ENCODE measurements around the gene COIL. TPM values are rescaled to one million over a fixed set of nuclear protein-coding genes. Genes with fewer than 3 reads are reported as not detected.

The COIL gene
- total RNA-seq, 1 donor from 2014 or later: 4.8 TPM

DNA sequence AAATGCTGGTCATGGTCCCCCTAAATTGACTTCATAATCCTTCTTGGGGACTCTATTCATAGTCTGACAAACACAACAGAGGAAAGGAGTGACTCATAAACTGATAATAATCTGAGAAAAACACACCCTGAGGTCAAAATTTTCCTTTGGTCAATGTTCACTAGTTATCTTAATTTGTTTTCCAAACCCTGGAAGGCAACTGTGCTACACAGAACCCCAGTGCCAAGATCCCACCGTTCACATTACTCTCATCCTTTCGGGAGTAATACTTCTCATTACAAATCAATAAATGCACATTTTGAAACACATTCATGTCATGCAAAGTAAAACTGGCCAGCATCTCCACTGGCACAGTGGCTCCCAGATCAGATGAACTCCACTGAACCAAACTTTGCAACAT, 23.2 kb downstream of the COIL start:
- DNase-seq (ENCODE audit: low spot score in 2 of 2): no peak
- Histone ChIP-seq H3K4me1 (no peaks in the 10 kb centered on the region), H3K27ac (no peak overlapping the region), H3K9me3 (no peaks in the 10 kb centered on the region), H3K4me3 (no peak overlapping the region), H3K36me3 (peaks cover 35 to 62% of the 10 kb centered on the region in 2 donors), H3K27me3 (no peaks in the 10 kb centered on the region)
- intact Hi-C loops (cut with DNase I): no loop called here
- TF ChIP-seq, protein P1, sequence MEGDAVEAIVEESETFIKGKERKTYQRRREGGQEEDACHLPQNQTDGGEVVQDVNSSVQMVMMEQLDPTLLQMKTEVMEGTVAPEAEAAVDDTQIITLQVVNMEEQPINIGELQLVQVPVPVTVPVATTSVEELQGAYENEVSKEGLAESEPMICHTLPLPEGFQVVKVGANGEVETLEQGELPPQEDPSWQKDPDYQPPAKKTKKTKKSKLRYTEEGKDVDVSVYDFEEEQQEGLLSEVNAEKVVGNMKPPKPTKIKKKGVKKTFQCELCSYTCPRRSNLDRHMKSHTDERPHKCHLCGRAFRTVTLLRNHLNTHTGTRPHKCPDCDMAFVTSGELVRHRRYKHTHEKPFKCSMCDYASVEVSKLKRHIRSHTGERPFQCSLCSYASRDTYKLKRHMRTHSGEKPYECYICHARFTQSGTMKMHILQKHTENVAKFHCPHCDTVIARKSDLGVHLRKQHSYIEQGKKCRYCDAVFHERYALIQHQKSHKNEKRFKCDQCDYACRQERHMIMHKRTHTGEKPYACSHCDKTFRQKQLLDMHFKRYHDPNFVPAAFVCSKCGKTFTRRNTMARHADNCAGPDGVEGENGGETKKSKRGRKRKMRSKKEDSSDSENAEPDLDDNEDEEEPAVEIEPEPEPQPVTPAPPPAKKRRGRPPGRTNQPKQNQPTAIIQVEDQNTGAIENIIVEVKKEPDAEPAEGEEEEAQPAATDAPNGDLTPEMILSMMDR (IDR thresholded peaks at IDR 0.05): no peak

DNA sequence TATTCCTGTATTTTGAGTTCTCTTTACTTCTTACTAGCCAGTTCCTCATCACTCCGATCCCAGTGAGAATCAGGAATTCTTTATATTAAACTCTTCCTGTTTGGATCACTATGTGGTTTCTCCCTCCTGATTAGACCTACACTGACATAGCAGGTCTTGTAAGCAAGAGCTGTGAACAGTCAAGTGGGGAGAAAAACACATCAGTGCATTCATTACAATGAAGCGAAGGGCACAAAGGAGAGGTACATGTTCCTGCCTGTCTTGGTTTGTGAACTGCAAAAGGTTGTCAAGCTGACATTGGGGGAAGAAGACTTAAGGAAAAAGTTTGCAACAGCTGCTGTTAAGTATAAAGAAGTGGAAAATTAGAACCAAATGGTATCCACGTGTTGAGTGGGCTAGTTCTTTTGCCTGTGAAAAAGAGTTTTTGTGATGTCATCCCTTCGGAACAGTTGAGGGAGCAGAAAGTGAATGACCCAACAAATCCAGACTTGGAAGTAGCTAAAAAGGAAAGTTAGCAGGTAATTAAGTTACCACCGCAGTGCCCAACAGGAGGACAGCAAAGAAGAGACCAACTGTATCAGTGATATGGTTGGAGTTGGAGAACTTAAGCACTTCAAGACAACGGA, 24.0 kb downstream of the COIL start:
- Histone ChIP-seq H3K36me3 (peaks cover 32 to 53% of the 10 kb centered on the region in 2 donors), H3K9me3 (no peaks in the 10 kb centered on the region), H3K4me1 (no peaks in the 10 kb centered on the region), H3K4me3 (no peak overlapping the region), H3K27me3 (no peaks in the 10 kb centered on the region), H3K27ac (no peak overlapping the region)
- intact Hi-C loops (cut with DNase I): no loop called here
- no peak for DNase-seq (ENCODE audit: low spot score in 2 of 2)
- TF ChIP-seq, protein P1 (IDR thresholded peaks at IDR 0.05): no peak

DNA sequence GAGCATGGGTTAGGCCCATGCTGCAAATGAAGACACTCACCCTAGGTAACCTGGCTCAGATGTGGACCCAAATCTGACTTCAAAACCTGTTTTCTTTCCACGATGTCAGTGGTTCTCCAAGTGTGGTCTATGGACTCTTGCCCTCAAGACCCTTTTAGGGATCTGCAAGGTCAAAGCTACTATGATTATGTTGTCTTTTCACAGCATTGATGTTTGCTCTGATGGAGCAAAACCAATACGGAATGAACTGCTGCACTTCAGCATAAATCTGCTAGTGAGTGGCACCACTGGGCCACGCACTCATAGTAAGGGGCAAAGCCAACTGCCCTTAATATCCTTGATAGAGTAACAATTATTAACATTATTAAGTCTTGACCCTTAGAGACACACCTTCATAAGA, 25.4 kb downstream of the COIL start:
- no peak overlapping the region for H3K27ac ChIP-seq
- DNase-seq (ENCODE audit: low spot score in 2 of 2): no peak
- intact Hi-C loops (cut with DNase I): no loop called here
- H3K4me1 ChIP-seq: no peaks in the 10 kb centered on the region
- peaks cover 18 to 46% of the 10 kb centered on the region in 2 donors for H3K36me3 ChIP-seq
- no peaks in the 10 kb centered on the region for H3K9me3 ChIP-seq
- no peak overlapping the region for H3K4me3 ChIP-seq
- no peaks in the 10 kb centered on the region for H3K27me3 ChIP-seq
- TF ChIP-seq, protein P1 (IDR thresholded peaks at IDR 0.05): no peak

DNA sequence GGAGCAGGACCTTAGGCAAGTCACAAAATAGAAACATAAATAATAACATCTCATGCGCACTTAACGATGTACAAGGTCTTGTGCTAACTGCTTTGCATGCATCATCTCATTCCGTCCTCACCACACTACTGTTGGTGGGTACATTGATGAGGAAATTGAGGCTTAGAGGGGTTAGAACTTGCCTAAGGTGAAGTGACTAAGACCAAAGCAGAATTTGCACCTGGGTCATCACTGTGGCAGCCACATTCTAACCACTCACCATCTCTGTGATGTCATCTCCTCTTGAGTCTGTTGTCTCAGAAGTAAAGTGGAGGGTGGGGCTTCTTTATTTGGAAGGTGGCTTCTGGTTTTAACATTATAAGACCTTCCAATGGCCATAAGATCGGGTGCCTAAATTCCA, 26.6 kb downstream of the COIL start:
- H3K9me3 ChIP-seq: no peaks in the 10 kb centered on the region
- DNase-seq (ENCODE audit: low spot score in 2 of 2): no peak
- no peak overlapping the region for H3K4me3 ChIP-seq
- no peaks in the 10 kb centered on the region for H3K27me3 ChIP-seq
- H3K4me1 ChIP-seq: no peaks in the 10 kb centered on the region
- no peak overlapping the region for H3K27ac ChIP-seq
- TF ChIP-seq, protein P1 (IDR thresholded peaks at IDR 0.05): no peak
- H3K36me3 ChIP-seq: peaks cover 12 to 44% of the 10 kb centered on the region in 2 donors
- intact Hi-C loops (cut with DNase I): no loop called here

DNA sequence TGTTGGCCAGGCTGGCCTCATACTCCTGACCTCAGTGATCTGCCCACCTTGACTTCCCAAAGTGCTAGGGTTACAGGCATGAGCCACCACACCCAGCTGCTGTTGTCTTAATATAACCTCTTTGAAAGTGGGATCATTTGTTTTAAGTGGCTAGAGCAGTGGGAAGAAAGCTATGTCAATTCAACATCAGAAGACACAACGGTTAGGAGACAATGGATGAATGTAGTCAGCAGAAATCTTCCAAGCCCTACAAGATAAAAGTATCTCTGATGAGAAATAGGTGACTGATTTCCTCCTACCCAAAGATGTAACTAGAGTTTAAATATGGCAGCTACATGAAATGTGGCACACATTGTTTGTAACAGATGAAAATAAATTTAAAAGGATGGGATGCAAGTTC, 27.0 kb downstream of the COIL start:
- no peak for DNase-seq (ENCODE audit: low spot score in 2 of 2)
- Histone ChIP-seq H3K36me3 (peaks cover 9 to 40% of the 10 kb centered on the region in 2 donors), H3K4me1 (no peaks in the 10 kb centered on the region), H3K27ac (no peak overlapping the region), H3K4me3 (no peak overlapping the region), H3K9me3 (no peaks in the 10 kb centered on the region), H3K27me3 (no peaks in the 10 kb centered on the region)
- intact Hi-C loops (cut with DNase I): no loop called here
- TF ChIP-seq, protein P1 (IDR thresholded peaks at IDR 0.05): no peak

Data from ascending aorta (tissue), 2 donors.